ENCODE results near the gene DDHD1. TPM values are rescaled to one million over a fixed set of nuclear protein-coding genes. Genes with fewer than 3 reads are reported as not detected.
A peak's percentile ranks its signal among the peaks of the same experiment; 100 is the strongest.

The DDHD1 gene
- total RNA-seq, result 44.0 and 59.8 TPM in 2 replicates

- no peak for TF ChIP-seq CTCF (IDR thresholded peaks at IDR 0.05)
- H3K27me3 Mint-ChIP-seq, result no peaks in the 10 kb centered on the region
- peak within 1 kb of the TSS; percentile 98 for H3K4me3 Mint-ChIP-seq
- peak within 1 kb of the TSS; percentile 98 for H3K27ac Mint-ChIP-seq
- H3K4me1 Mint-ChIP-seq, result peaks cover 48% of the 10 kb centered on the region
- intact Hi-C loops (cut with micrococcal nuclease), result loop anchor here (1.0 to 5.0 kb wide), 15 partner anchors 26 to 1414 kb away; partner anchors contain the start of genes CDKN3, CGRRF1, CNIH1 and GNPNAT1
- H3K9me3 Mint-ChIP-seq, result no peaks in the 10 kb centered on the region
- H3K36me3 Mint-ChIP-seq (ENCODE audit: low read depth), result peaks cover 11% of the 10 kb centered on the region
- DNase-seq (peak; percentile 92), ATAC-seq (ENCODE audit: low read depth) (peak; percentile 86)
- ChIA-PET POLR2A (interaction anchor here (0.6 to 3.8 kb wide), 24 partner anchors 8 to 1898 kb away, joined by 3 to 68 read pairs (median 5); partner anchors contain the start of genes CDKN3, GPR137C, MAPK1IP1L and STYX), CTCF (interaction anchor here (0.8 to 1.4 kb wide), 4 partner anchors 11 to 96 kb away, joined by 3 read pairs; no protein-coding TSS in a partner anchor)
Observed at GRCh38 chr14:53152887-53153701, at the start of gene DDHD1. Gene DDHD1 (minus strand): TSS chr14:53153323. CDS start chr14:53153098, 225 bp downstream.

GRCh38 chr14:53195949-53196348 is 42.8 kb upstream of the DDHD1 start:
- no peaks in the 10 kb centered on the region for H3K36me3 Mint-ChIP-seq (ENCODE audit: low read depth)
- POLR2A ChIA-PET, result no interaction called here
- no peaks in the 10 kb centered on the region for H3K4me1 Mint-ChIP-seq
- peaks cover 7% of the 10 kb centered on the region for H3K9me3 Mint-ChIP-seq
- ATAC-seq (ENCODE audit: low read depth) (no peak), DNase-seq (no peak)
- H3K4me3 Mint-ChIP-seq, result no peak overlapping the region
- CTCF ChIA-PET, result no interaction called here
- no peak overlapping the region for H3K27ac Mint-ChIP-seq
- H3K27me3 Mint-ChIP-seq, result peaks cover 2% of the 10 kb centered on the region
- no peak for TF ChIP-seq CTCF (IDR thresholded peaks at IDR 0.05)
- intact Hi-C loops (cut with micrococcal nuclease), result no loop called here

GRCh38 chr14:53193193-53193592 is 40.1 kb upstream of the DDHD1 start:
- Mint-ChIP-seq H3K4me1 (no peaks in the 10 kb centered on the region), H3K36me3 (ENCODE audit: low read depth) (no peaks in the 10 kb centered on the region), H3K27me3 (peaks cover 2% of the 10 kb centered on the region), H3K27ac (no peak overlapping the region), H3K9me3 (no peaks in the 10 kb centered on the region), H3K4me3 (no peak overlapping the region)
- CTCF ChIA-PET, result no interaction called here
- intact Hi-C loops (cut with micrococcal nuclease), result no loop called here
- DNase-seq (no peak), ATAC-seq (ENCODE audit: low read depth) (no peak)
- no peak for TF ChIP-seq CTCF (IDR thresholded peaks at IDR 0.05)
- POLR2A ChIA-PET, result no interaction called here

GRCh38 chr14:53192052-53192760 is 39.1 kb upstream of the DDHD1 start:
- POLR2A ChIA-PET, result interaction anchor here (1.6 kb wide), 1 partner anchor 39 kb away, joined by 5 read pairs; the partner anchor contains the start of gene DDHD1

More at GRCh38 chr14:53192052-53192760, 39.1 kb upstream of the DDHD1 start:
- Mint-ChIP-seq H3K36me3 (ENCODE audit: low read depth) (no peaks in the 10 kb centered on the region), H3K9me3 (no peaks in the 10 kb centered on the region), H3K27ac (no peak overlapping the region), H3K4me1 (no peaks in the 10 kb centered on the region), H3K27me3 (no peaks in the 10 kb centered on the region), H3K4me3 (no peak overlapping the region)
- no peak for TF ChIP-seq CTCF (IDR thresholded peaks at IDR 0.05)
- DNase-seq (no peak), ATAC-seq (ENCODE audit: low read depth) (no peak)
- CTCF ChIA-PET, result interaction anchor here (0.9 kb wide), 1 partner anchor 12 kb away, joined by 3 read pairs; no protein-coding TSS in a partner anchor
- intact Hi-C loops (cut with micrococcal nuclease), result no loop called here
